UCSD-AML1 (cell line): ENCODE results near the gene CCDC148.

Experiments used
- DNase-seq: peaks from one replicate; lab custom pipeline; 2025; ENCODE audit not compliant: unreplicated experiment; lab: John Stamatoyannopoulos, UW

Gene CCDC148

GRCh38 chr2:158456309-158457066 lies at the start of gene CCDC148, which contains the start of gene PKP4:
Gene CCDC148, minus strand, starts transcription at chr2:158456753. Its CDS starts 314 bp downstream, at chr2:158456439.
Gene PKP4, plus strand, starts transcription at chr2:158456952. Its CDS starts 76,233 bp downstream, at chr2:158533185.
- DNase-seq: peak; percentile 91

- no peak for DNase-seq
Observed at GRCh38 chr2:158505448-158505934, 48.9 kb upstream of the CCDC148 start.

- DNase-seq: no peak
Observed at GRCh38 chr2:158504088-158504487, 47.5 kb upstream of the CCDC148 start.

- DNase-seq: no peak
Observed at GRCh38 chr2:158502974-158503373, 46.4 kb upstream of the CCDC148 start.

GRCh38 chr2:158501301-158501700 lies 44.7 kb upstream of the CCDC148 start:
- DNase-seq: no peak

- no peak for DNase-seq
Observed at GRCh38 chr2:158500333-158500732, 43.8 kb upstream of the CCDC148 start.

GRCh38 chr2:158499383-158499782 lies 42.8 kb upstream of the CCDC148 start:
- DNase-seq: no peak

- DNase-seq: no peak
Observed at GRCh38 chr2:158498749-158499136, 42.2 kb upstream of the CCDC148 start.

- DNase-seq: no peak
Observed at GRCh38 chr2:158498043-158498748, 41.6 kb upstream of the CCDC148 start.

- DNase-seq: no peak
Observed at GRCh38 chr2:158497486-158497885, 40.9 kb upstream of the CCDC148 start.

GRCh38 chr2:158496986-158497385 lies 40.4 kb upstream of the CCDC148 start:
- DNase-seq: no peak

GRCh38 chr2:158495175-158495574 lies 38.6 kb upstream of the CCDC148 start:
- no peak for DNase-seq

GRCh38 chr2:158493458-158493857 lies 36.9 kb upstream of the CCDC148 start:
- DNase-seq: no peak

- DNase-seq: no peak
Observed at GRCh38 chr2:158491072-158491471, 34.5 kb upstream of the CCDC148 start.

GRCh38 chr2:158489366-158490112 lies 33.0 kb upstream of the CCDC148 start:
- DNase-seq: no peak

GRCh38 chr2:158488442-158489216 lies 32.1 kb upstream of the CCDC148 start:
- no peak for DNase-seq

GRCh38 chr2:158487419-158487818 lies 30.9 kb upstream of the CCDC148 start:
- no peak for DNase-seq

- no peak for DNase-seq
Observed at GRCh38 chr2:158486970-158487325, 30.4 kb upstream of the CCDC148 start.

GRCh38 chr2:158486150-158486969 lies 29.8 kb upstream of the CCDC148 start:
- no peak for DNase-seq
